ENCODE results near the gene MYOG. TPM values are rescaled to one million over a fixed set of nuclear protein-coding genes. Genes with fewer than 3 reads are reported as not detected.

MYOG gene
- total and polyA plus RNA-seq, 5 donors from 2014 or later: not detected

DNA sequence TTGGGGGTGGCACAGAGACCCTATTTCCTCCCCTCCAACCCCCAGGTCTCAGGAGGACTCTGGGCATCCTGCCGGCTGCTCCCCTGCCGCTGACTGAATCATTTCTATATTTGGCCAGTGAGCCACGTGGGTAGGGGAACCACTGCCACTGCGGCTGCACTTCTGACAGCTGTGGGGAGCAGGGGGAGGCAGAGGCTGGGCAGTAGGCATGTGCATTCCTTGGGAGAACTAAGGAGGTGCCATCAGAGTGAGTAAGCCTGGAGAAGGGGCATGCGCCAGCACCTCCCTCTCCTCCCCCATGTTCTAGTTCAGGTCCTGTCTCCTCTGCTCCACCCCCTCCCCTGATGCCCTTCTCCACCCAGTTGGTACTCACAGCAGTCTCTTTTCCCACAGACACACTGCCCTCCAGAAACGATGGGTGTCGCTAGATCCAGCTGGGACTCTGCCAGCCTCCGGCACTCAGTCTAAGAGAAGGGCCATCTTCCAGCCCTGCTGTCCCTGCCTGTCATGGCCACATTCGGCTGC, 47.5 kb downstream of the MYOG start:
- no peaks in the 10 kb centered on the region for H3K27me3 Mint-ChIP-seq
- Histone ChIP-seq H3K9me3 (ENCODE audit: control insufficient read depth in 2 of 2, low read length in 2 of 2) (no peaks in the 10 kb centered on the region), H3K27ac (ENCODE audit: insufficient read depth, low read length, poor library complexity, severe bottlenecking) (no peak overlapping the region), H3K27me3 (ENCODE audit: control insufficient read depth, insufficient read depth, low read length) (no peaks in the 10 kb centered on the region), H3K36me3 (ENCODE audit: control insufficient read depth, insufficient read depth, low read length) (no peaks in the 10 kb centered on the region), H3K4me1 (ENCODE audit: control insufficient read depth, insufficient read depth, low read length, poor library complexity, severe bottlenecking) (no peaks in the 10 kb centered on the region), H3K4me3 (ENCODE audit: low read depth, low read length) (no peak overlapping the region)
- no peak overlapping the region for H3K27ac Mint-ChIP-seq
- H3K36me3 Mint-ChIP-seq: no peaks in the 10 kb centered on the region
- no peaks in the 10 kb centered on the region for H3K9me3 Mint-ChIP-seq
- H3K4me3 Mint-ChIP-seq: no peak overlapping the region
- peaks cover 0 to 4% (median 0%) of the 10 kb centered on the region in 4 donors for H3K4me1 Mint-ChIP-seq
- ATAC-seq (ENCODE audit: low read depth in 2 of 2) (no peak), DNase-seq (no peak)

DNA sequence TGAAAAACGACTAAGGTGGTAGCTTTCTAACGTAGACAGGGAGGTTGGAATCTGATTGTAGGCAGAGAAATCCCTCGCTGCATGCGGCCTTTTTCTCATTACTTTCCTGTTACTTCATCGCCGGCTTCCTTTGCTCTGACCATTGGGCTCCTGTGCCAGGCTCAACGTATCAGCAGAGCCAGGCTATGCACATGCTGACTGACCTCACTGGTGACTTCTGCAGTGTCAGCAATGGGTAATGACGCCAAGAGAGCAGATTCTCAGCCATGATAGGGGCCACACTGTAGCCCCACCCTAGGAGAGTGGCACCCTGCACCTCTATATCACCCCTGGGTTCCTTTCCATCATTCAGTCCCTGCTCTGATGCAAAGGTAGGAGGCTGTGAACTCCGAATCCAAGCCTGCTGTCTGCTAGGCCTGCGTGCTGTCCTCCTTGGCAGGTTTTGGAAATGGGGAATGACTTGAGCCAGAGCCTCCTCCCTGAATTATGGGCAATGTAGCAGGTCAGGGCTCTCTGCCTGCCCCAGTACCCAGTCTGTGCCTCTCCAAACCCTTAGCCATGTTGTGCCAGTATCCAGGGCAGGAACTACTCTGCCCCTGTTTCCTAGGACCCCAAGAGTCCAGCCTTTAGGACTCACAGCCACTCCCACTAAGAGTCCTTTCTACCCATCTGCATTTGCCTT, 48.2 kb downstream of the MYOG start:
- peaks cover 0 to 4% (median 0%) of the 10 kb centered on the region in 4 donors for H3K4me1 Mint-ChIP-seq
- Histone ChIP-seq H3K27me3 (ENCODE audit: control insufficient read depth, insufficient read depth, low read length) (no peaks in the 10 kb centered on the region), H3K4me1 (ENCODE audit: control insufficient read depth, insufficient read depth, low read length, poor library complexity, severe bottlenecking) (no peaks in the 10 kb centered on the region), H3K4me3 (ENCODE audit: low read depth, low read length) (no peak overlapping the region), H3K9me3 (ENCODE audit: control insufficient read depth in 2 of 2, low read length in 2 of 2) (no peaks in the 10 kb centered on the region), H3K27ac (ENCODE audit: insufficient read depth, low read length, poor library complexity, severe bottlenecking) (no peak overlapping the region), H3K36me3 (ENCODE audit: control insufficient read depth, insufficient read depth, low read length) (no peaks in the 10 kb centered on the region)
- H3K4me3 Mint-ChIP-seq: no peak overlapping the region
- ATAC-seq (ENCODE audit: low read depth in 2 of 2): no peak
- H3K9me3 Mint-ChIP-seq: no peaks in the 10 kb centered on the region
- no peak overlapping the region for H3K27ac Mint-ChIP-seq
- H3K27me3 Mint-ChIP-seq: no peaks in the 10 kb centered on the region
- DNase-seq: no peak
- H3K36me3 Mint-ChIP-seq: no peaks in the 10 kb centered on the region

DNA sequence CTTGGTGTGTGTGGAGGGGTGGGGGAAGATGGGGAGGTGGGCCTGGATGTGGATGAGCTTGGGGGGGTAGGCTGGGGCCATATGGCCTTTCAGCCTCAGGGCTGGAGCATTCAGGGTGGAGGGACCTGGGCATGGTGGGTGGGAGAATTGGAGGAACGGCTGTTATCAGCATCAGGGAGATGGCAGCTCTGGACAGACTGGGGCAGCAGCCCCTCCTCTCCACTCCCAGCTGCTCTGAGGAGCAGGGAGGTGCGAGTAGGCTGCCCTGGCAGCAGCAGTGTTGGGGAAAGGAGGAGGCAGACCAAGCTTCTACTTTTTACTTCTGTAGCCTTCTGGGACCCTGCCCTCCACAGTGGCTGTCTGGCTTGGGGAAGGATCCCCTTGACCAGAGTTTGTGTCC, 49.3 kb downstream of the MYOG start:
- H3K4me1 Mint-ChIP-seq: peaks cover 0 to 4% (median 0%) of the 10 kb centered on the region in 4 donors
- no peak for ATAC-seq (ENCODE audit: low read depth in 2 of 2)
- no peak for DNase-seq
- H3K9me3 Mint-ChIP-seq: no peaks in the 10 kb centered on the region
- no peaks in the 10 kb centered on the region for H3K36me3 Mint-ChIP-seq
- Histone ChIP-seq H3K36me3 (ENCODE audit: control insufficient read depth, insufficient read depth, low read length) (no peaks in the 10 kb centered on the region), H3K9me3 (ENCODE audit: control insufficient read depth in 2 of 2, low read length in 2 of 2) (no peaks in the 10 kb centered on the region), H3K27ac (ENCODE audit: insufficient read depth, low read length, poor library complexity, severe bottlenecking) (no peak overlapping the region), H3K27me3 (ENCODE audit: control insufficient read depth, insufficient read depth, low read length) (no peaks in the 10 kb centered on the region), H3K4me1 (ENCODE audit: control insufficient read depth, insufficient read depth, low read length, poor library complexity, severe bottlenecking) (no peaks in the 10 kb centered on the region), H3K4me3 (ENCODE audit: low read depth, low read length) (no peak overlapping the region)
- no peak overlapping the region for H3K4me3 Mint-ChIP-seq
- H3K27me3 Mint-ChIP-seq: no peaks in the 10 kb centered on the region
- no peak overlapping the region for H3K27ac Mint-ChIP-seq

DNA sequence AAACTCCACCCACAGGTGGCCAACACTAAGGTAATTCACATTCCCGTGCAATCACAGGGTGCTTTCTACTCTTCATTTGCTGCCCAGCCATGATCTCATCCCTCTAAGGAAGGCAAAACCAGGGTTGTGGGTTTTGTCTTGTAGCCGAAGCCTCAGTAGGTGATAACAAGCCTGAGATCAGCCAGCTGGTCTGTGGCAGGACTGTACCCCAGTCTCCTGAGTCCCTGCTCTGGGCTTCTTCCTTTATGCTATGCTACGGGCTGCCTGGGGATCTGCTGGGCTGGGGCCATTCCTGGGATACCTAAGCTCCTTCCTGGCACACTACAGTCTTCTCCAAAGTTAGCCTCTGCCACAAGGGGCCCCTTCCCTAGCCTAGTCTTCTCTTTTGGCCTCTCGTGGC, 49.7 kb downstream of the MYOG start:
- Histone ChIP-seq H3K36me3 (ENCODE audit: control insufficient read depth, insufficient read depth, low read length) (no peaks in the 10 kb centered on the region), H3K27ac (ENCODE audit: insufficient read depth, low read length, poor library complexity, severe bottlenecking) (no peak overlapping the region), H3K27me3 (ENCODE audit: control insufficient read depth, insufficient read depth, low read length) (no peaks in the 10 kb centered on the region), H3K4me1 (ENCODE audit: control insufficient read depth, insufficient read depth, low read length, poor library complexity, severe bottlenecking) (no peaks in the 10 kb centered on the region), H3K9me3 (ENCODE audit: control insufficient read depth in 2 of 2, low read length in 2 of 2) (no peaks in the 10 kb centered on the region), H3K4me3 (ENCODE audit: low read depth, low read length) (no peak overlapping the region)
- H3K27me3 Mint-ChIP-seq: no peaks in the 10 kb centered on the region
- H3K27ac Mint-ChIP-seq: no peak overlapping the region
- peaks cover 0 to 4% (median 0%) of the 10 kb centered on the region in 4 donors for H3K4me1 Mint-ChIP-seq
- ATAC-seq (ENCODE audit: low read depth in 2 of 2) (no peak), DNase-seq (no peak)
- H3K4me3 Mint-ChIP-seq: no peak overlapping the region
- no peaks in the 10 kb centered on the region for H3K9me3 Mint-ChIP-seq
- no peaks in the 10 kb centered on the region for H3K36me3 Mint-ChIP-seq

DNA sequence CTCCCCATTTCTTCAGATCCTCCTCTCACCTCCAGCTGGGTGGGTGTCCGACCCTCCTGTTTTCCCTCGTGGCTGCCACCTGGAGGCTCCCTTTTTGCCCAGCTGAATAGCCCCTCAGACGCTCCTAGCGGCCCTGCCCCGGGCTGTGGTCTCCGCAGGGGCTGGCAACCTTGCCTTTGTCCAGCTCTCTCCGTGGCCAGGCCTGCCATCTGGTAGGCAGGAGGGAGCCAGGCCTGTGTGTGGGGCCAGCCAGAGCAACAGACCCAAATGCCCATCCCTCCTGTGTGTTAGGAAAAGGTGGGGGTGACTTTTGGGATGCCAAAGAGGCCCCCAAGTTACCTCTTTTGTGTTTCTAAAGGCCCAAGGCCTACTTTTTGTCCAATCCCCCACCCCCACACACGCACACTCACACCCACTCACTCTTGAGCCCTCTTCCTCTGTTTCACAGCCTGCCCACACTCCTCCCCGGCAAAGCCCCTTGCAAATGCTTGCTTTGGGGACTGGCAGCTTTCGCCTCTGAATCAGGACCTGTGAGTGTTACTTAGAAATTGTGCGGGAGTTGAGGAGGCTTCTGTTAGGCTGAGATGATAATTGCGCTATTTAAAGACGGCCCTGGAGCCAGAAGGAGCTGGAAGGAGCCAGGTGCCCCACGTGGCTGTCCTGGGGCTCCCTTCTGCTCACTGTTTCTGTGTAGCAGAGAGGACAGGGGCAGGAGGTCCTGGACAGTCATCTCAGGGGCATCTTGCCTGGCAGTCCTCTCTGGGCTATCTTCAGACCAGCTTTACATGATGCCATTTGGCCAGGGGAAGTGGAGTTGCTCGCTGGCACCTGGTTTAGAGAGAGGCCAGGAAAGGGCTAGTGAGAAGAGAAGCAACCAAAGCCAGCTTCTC, 50.5 kb downstream of the MYOG start:
- Mint-ChIP-seq H3K4me3 (no peak overlapping the region), H3K36me3 (no peaks in the 10 kb centered on the region), H3K27ac (no peak overlapping the region), H3K9me3 (no peaks in the 10 kb centered on the region), H3K4me1 (peaks cover 0 to 4% (median 0%) of the 10 kb centered on the region in 4 donors), H3K27me3 (no peaks in the 10 kb centered on the region)
- Histone ChIP-seq H3K27ac (ENCODE audit: insufficient read depth, low read length, poor library complexity, severe bottlenecking) (no peak overlapping the region), H3K27me3 (ENCODE audit: control insufficient read depth, insufficient read depth, low read length) (no peaks in the 10 kb centered on the region), H3K4me1 (ENCODE audit: control insufficient read depth, insufficient read depth, low read length, poor library complexity, severe bottlenecking) (no peaks in the 10 kb centered on the region), H3K36me3 (ENCODE audit: control insufficient read depth, insufficient read depth, low read length) (no peaks in the 10 kb centered on the region), H3K9me3 (ENCODE audit: control insufficient read depth in 2 of 2, low read length in 2 of 2) (no peaks in the 10 kb centered on the region), H3K4me3 (ENCODE audit: low read depth, low read length) (no peak overlapping the region)
- DNase-seq (no peak), ATAC-seq (ENCODE audit: low read depth in 2 of 2) (no peak)

DNA sequence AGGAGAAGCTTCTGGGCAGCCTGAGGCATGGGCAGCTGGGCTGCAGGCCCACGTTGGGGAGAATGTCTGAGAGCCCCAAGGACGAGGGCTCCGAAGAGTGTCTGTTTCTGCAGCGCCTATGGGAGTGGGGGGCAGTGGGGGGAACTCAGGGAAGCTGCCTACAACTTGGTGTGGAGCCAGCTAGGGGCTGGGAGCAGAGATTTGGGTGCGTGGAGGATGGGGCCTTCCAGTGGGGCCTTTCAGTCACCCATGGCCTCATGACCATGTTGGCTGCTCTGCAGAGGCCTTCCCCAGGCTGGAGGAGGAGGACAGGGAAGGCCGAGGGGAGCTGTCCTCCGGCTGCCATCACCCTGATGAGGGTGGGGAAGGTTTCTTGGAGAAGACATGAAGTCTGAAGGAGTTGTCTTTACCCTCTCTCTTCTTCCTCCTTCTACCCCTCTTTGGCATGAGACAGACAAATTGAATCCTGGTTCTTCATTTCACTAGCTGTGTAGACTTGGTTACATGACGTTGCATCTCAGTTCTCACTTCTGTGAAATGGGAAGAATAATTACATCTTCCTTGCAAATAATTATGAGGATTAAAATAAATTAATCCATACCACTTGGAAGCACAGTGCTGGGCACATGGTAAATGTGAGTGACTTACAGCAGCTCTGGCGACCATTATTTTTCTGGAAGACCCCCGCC, 51.2 kb downstream of the MYOG start:
- Mint-ChIP-seq H3K36me3 (no peaks in the 10 kb centered on the region), H3K27ac (no peak overlapping the region), H3K27me3 (no peaks in the 10 kb centered on the region), H3K9me3 (no peaks in the 10 kb centered on the region), H3K4me1 (peaks cover 0 to 4% (median 0%) of the 10 kb centered on the region in 4 donors), H3K4me3 (no peak overlapping the region)
- no peak for DNase-seq
- no peaks in the 10 kb centered on the region for H3K27me3 ChIP-seq (ENCODE audit: control insufficient read depth, insufficient read depth, low read length)
- no peak overlapping the region for H3K27ac ChIP-seq (ENCODE audit: insufficient read depth, low read length, poor library complexity, severe bottlenecking)
- no peaks in the 10 kb centered on the region for H3K36me3 ChIP-seq (ENCODE audit: control insufficient read depth, insufficient read depth, low read length)
- no peak overlapping the region for H3K4me3 ChIP-seq (ENCODE audit: low read depth, low read length)
- no peaks in the 10 kb centered on the region for H3K9me3 ChIP-seq (ENCODE audit: control insufficient read depth in 2 of 2, low read length in 2 of 2)
- H3K4me1 ChIP-seq (ENCODE audit: control insufficient read depth, insufficient read depth, low read length, poor library complexity, severe bottlenecking): no peaks in the 10 kb centered on the region
- no peak for ATAC-seq (ENCODE audit: low read depth in 2 of 2)

DNA sequence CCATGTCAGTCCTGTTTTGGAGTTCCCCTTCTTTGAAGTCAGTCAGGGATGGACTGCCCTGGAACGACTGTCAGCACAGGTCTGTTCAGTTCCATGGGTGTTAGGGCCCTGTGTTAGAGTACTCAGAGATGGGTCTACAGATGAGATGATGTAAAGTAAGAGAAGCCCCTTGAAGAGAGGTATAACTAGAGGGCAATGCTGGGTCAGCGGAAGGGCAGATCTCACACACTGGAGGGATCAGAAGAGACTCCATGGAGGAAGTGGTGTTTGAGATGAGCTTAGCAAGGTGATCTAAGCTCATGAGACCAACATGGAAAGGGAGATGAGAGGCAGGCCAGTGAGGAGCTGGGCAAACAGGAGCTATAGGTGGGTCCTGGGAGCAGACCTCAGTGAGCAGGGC, 51.9 kb downstream of the MYOG start:
- Mint-ChIP-seq H3K27ac (no peak overlapping the region), H3K4me3 (no peak overlapping the region), H3K4me1 (no peaks in the 10 kb centered on the region), H3K27me3 (no peaks in the 10 kb centered on the region), H3K36me3 (no peaks in the 10 kb centered on the region), H3K9me3 (no peaks in the 10 kb centered on the region)
- Histone ChIP-seq H3K27me3 (ENCODE audit: control insufficient read depth, insufficient read depth, low read length) (no peaks in the 10 kb centered on the region), H3K36me3 (ENCODE audit: control insufficient read depth, insufficient read depth, low read length) (no peaks in the 10 kb centered on the region), H3K4me3 (ENCODE audit: low read depth, low read length) (no peak overlapping the region), H3K9me3 (ENCODE audit: control insufficient read depth in 2 of 2, low read length in 2 of 2) (no peaks in the 10 kb centered on the region), H3K4me1 (ENCODE audit: control insufficient read depth, insufficient read depth, low read length, poor library complexity, severe bottlenecking) (no peaks in the 10 kb centered on the region), H3K27ac (ENCODE audit: insufficient read depth, low read length, poor library complexity, severe bottlenecking) (no peak overlapping the region)
- DNase-seq (no peak), ATAC-seq (ENCODE audit: low read depth in 2 of 2) (no peak)

Data from CD4-positive, CD25-positive, alpha-beta regulatory T cell (primary cell).